ENCODE results near the gene TSPAN18. TPM values are rescaled to one million over a fixed set of nuclear protein-coding genes. Genes with fewer than 3 reads are reported as not detected.

TSPAN18 gene
- total and polyA plus RNA-seq, 2 of the 8 experiments (the other 6 are each of a cell fraction or from before 2014, with no cell fraction given) = 5.2 to 10.2 TPM

- FAIRE-seq (no peak), DNase-seq (ENCODE audit: low read depth in 1 of 2, low spot score in 2 of 2) (no peak)
- Histone ChIP-seq H3K18ac (ENCODE audit: extremely low read depth, low read length) (no peak overlapping the region), H3K36me3 (ENCODE audit: control insufficient read depth in 2 of 4, insufficient read depth in 4 of 4, low read length in 3 of 4) (peaks cover 0 to 16% (median 4%) of the 10 kb centered on the region in 4 experiments; a peak in 4 of 8 replicates), H3K23me2 (ENCODE audit: low read depth, low read length) (no peaks in the 10 kb centered on the region), H3K23ac (ENCODE audit: insufficient read length) (no peak overlapping the region), H2BK5ac (ENCODE audit: low read depth, low read length) (no peak overlapping the region), H3K79me2 (ENCODE audit: control insufficient read depth in 1 of 2, insufficient read depth in 2 of 2, low read length in 2 of 2) (no peaks in the 10 kb centered on the region), H3K9me3 (ENCODE audit: insufficient read depth in 2 of 2, low read depth in 1 of 2, low read length in 1 of 2) (no peaks in the 10 kb centered on the region), H3K14ac (ENCODE audit: insufficient read length) (no peak overlapping the region), H3K4me1 (replicated peaks in 1 of 4; ENCODE audit: control insufficient read depth in 3 of 4, insufficient read depth in 4 of 4, low read length in 3 of 4) (peaks cover 0 to 18% (median 10%) of the 10 kb centered on the region in 4 experiments; a peak in 6 of 7 replicates), H3K4ac (replicated peaks; ENCODE audit: insufficient read length, low read depth, low read length) (no peak overlapping the region), H4K20me1 (replicated peaks in 1 of 2; ENCODE audit: control insufficient read depth in 1 of 2, insufficient read depth in 2 of 2, low read length in 2 of 2) (peaks cover 2% of the 10 kb centered on the region in 2 experiments), H3K27ac (ENCODE audit: low read depth, low read length) (no peak overlapping the region), H4K8ac (ENCODE audit: extremely low read depth, insufficient read depth, low read length) (no peak overlapping the region), H3K79me1 (ENCODE audit: low read depth, low read length) (no peaks in the 10 kb centered on the region), H4K5ac (ENCODE audit: insufficient read length, low read depth, low read length) (no peak overlapping the region), H3K9ac (replicated peaks in 1 of 4; ENCODE audit: extremely low read depth in 1 of 4, low read depth in 3 of 4, low read length in 3 of 4) (no peak overlapping the region), H4K91ac (replicated peaks; ENCODE audit: insufficient read length, low read length) (no peak overlapping the region), H3K56ac (replicated peaks; ENCODE audit: insufficient read length, low read depth, low read length) (no peak overlapping the region), H2BK15ac (ENCODE audit: low read length) (no peak overlapping the region), H3K4me3 (ENCODE audit: extremely low read depth in 1 of 4, insufficient read depth in 2 of 4, low read depth in 3 of 4, low read length in 4 of 4) (no peak overlapping the region), H3K4me2 (ENCODE audit: insufficient read depth in 1 of 2, low read depth in 2 of 2, low read length in 2 of 2) (no peak overlapping the region), H2BK20ac (ENCODE audit: low read length) (no peak overlapping the region), H2BK120ac (replicated peaks; ENCODE audit: low read depth, low read length) (no peak overlapping the region), H2AK5ac (ENCODE audit: low read depth, low read length) (0 out of 2 replicates have a peak overlapping the region, but pooled peaks have one; percentile 57), H2AFZ (ENCODE audit: low read length) (no peak overlapping the region), H2BK12ac (ENCODE audit: low read depth, low read length) (no peak overlapping the region), H3K27me3 (replicated peaks in 1 of 4; ENCODE audit: control insufficient read depth in 3 of 4, extremely low read depth in 1 of 4, insufficient read depth in 3 of 4, low read length in 3 of 4) (no peaks in the 10 kb centered on the region)
- ChIA-PET POLR2A (ENCODE audit: partially characterized antibody) (interaction anchor here (1.0 kb wide), 3 partner anchors 20 to 170 kb away, joined by 3 to 5 read pairs (median 3); no protein-coding TSS in a partner anchor), CTCF (ENCODE audit: partially characterized antibody) (interaction anchor here (1.1 to 24.5 kb wide), 7 partner anchors 12 to 161 kb away, joined by 3 to 1347 read pairs (median 56); no protein-coding TSS in a partner anchor)
- TF ChIP-seq POLR2AphosphoS5 (IDR thresholded peaks at IDR 0.05; ENCODE audit: low read depth, low read length) (peak; percentile 32; the same call in 1 of the 2 replicates), JUN (IDR thresholded peaks at IDR 0.05; ENCODE audit: low read depth, low read length) (no peak), TBP (IDR thresholded peaks at IDR 0.05; ENCODE audit: low read depth, low read length) (no peak)
- 100% methylated on average over 2 of the region's 2 CpGs; no CpG with 5 or more reads in 1 of the 2 experiments for WGBS, 2 experiments (ENCODE audit: extremely low coverage in 1 of 2, insufficient coverage in 1 of 2, insufficient read length in 1 of 2, insufficient replicate concordance in 2 of 2, low coverage in 1 of 2, low lambda C conversion rate in 2 of 2, missing lambda C conversion rate in 1 of 2)
Observed at GRCh38 chr11:44934110-44934509, 207.3 kb downstream of the TSPAN18 start.
